ENCODE results near the gene ATL2. TPM values are rescaled to one million over a fixed set of nuclear protein-coding genes. Genes with fewer than 3 reads are reported as not detected.

The ATL2 gene
- total and polyA plus RNA-seq, 2 of the 8 experiments (the other 6 are each of a cell fraction or from before 2014, with no cell fraction given): 38.8 to 84.6 TPM

DNA sequence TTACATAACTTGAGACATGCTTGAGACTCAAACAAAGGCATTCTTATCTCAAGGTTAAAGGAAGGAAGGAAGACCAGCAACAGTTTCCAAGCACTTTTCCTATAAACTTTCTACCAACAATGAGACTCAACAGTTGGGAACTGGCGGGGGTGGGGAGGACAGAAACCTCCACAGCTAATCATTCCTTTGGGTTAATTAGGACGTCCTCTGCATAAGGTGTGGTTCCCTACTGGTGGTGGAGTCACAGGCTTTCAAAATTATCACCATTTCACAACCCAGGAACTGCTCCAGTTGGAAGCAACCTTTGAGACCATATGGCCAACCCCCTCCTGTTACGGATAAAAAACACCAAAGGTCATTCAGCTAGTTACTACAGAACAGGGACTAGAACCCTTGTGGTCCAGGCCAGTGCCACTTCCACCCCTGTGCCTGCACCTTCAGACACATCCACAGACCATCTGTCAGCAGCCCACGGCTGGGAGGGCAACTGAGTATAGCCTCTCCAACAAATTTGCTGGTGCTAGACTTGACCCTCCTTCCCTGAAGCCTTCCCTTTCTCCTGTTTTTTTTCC, 30.1 kb upstream of the ATL2 start:
- CTCF ChIA-PET (ENCODE audit: partially characterized antibody): interaction anchor here (1.1 to 1.8 kb wide), 2 partner anchors 31 to 34 kb away, joined by 4 read pairs; no protein-coding TSS in a partner anchor

More for the DNA sequence above, 30.1 kb upstream of the ATL2 start:
- Histone ChIP-seq H2BK20ac (ENCODE audit: low read length) (peak overlapping the region; percentile 9; the same call in 1 of the 2 replicates), H3K23me2 (ENCODE audit: low read depth, low read length) (no peaks in the 10 kb centered on the region), H2AK5ac (ENCODE audit: low read depth, low read length) (0 out of 2 replicates have a peak overlapping the region, but pooled peaks have one; percentile 30), H3K27me3 (replicated peaks in 1 of 4; ENCODE audit: control insufficient read depth in 3 of 4, extremely low read depth in 1 of 4, insufficient read depth in 3 of 4, low read length in 3 of 4) (no peaks in the 10 kb centered on the region), H4K5ac (ENCODE audit: insufficient read length, low read depth, low read length) (peak overlapping the region; percentile 38), H3K4me3 (ENCODE audit: extremely low read depth in 1 of 4, insufficient read depth in 2 of 4, low read depth in 3 of 4, low read length in 4 of 4) (peak overlapping the region in 1 of 4 experiments; percentile 3; a peak in 3 of 8 replicates), H3K23ac (ENCODE audit: insufficient read length) (no peak overlapping the region), H4K20me1 (replicated peaks in 1 of 2; ENCODE audit: control insufficient read depth in 1 of 2, insufficient read depth in 2 of 2, low read length in 2 of 2) (no peaks in the 10 kb centered on the region), H3K9ac (replicated peaks in 1 of 4; ENCODE audit: extremely low read depth in 1 of 4, low read depth in 3 of 4, low read length in 3 of 4) (no peak overlapping the region; a peak in 2 of 7 replicates), H3K18ac (ENCODE audit: extremely low read depth, low read length) (peak overlapping the region; percentile 42), H2AFZ (ENCODE audit: low read length) (peak overlapping the region; percentile 73), H3K9me3 (ENCODE audit: insufficient read depth in 2 of 2, low read depth in 1 of 2, low read length in 1 of 2) (peaks cover 15 to 17% of the 10 kb centered on the region in 2 experiments), H3K4me2 (ENCODE audit: insufficient read depth in 1 of 2, low read depth in 2 of 2, low read length in 2 of 2) (peak overlapping the region; percentile 21 to 35; a peak in 3 of 4 replicates), H3K4me1 (replicated peaks in 1 of 4; ENCODE audit: control insufficient read depth in 3 of 4, insufficient read depth in 4 of 4, low read length in 3 of 4) (peaks cover 2 to 16% (median 7%) of the 10 kb centered on the region in 4 experiments; a peak in 5 of 7 replicates), H3K79me2 (ENCODE audit: control insufficient read depth in 1 of 2, insufficient read depth in 2 of 2, low read length in 2 of 2) (no peaks in the 10 kb centered on the region), H4K8ac (ENCODE audit: extremely low read depth, insufficient read depth, low read length) (no peak overlapping the region), H2BK120ac (replicated peaks; ENCODE audit: low read depth, low read length) (no peak overlapping the region), H2BK12ac (ENCODE audit: low read depth, low read length) (peak overlapping the region; percentile 78; the same call in 1 of the 2 replicates), H3K14ac (ENCODE audit: insufficient read length) (no peak overlapping the region), H3K79me1 (ENCODE audit: low read depth, low read length) (no peaks in the 10 kb centered on the region), H4K91ac (replicated peaks; ENCODE audit: insufficient read length, low read length) (peak overlapping the region; percentile 9), H3K27ac (ENCODE audit: low read depth, low read length) (no peak overlapping the region), H2BK15ac (ENCODE audit: low read length) (peak overlapping the region; percentile 74; the same call in 1 of the 2 replicates), H3K4ac (replicated peaks; ENCODE audit: insufficient read length, low read depth, low read length) (no peak overlapping the region), H3K56ac (replicated peaks; ENCODE audit: insufficient read length, low read depth, low read length) (no peak overlapping the region), H2BK5ac (ENCODE audit: low read depth, low read length) (peak overlapping the region; percentile 35; the same call in 1 of the 2 replicates), H3K36me3 (ENCODE audit: control insufficient read depth in 2 of 4, insufficient read depth in 4 of 4, low read length in 3 of 4) (no peaks in the 10 kb centered on the region)
- FAIRE-seq (no peak), DNase-seq (ENCODE audit: low read depth in 1 of 2, low spot score in 2 of 2) (no peak)
- POLR2A ChIA-PET (ENCODE audit: partially characterized antibody): no interaction called here
- no peak for TF ChIP-seq TBP (IDR thresholded peaks at IDR 0.05; ENCODE audit: low read depth, low read length)
- no peak for TF ChIP-seq SIRT6 (IDR thresholded peaks at IDR 0.05; ENCODE audit: low read length)
- no peak for TF ChIP-seq SIN3A (conservative IDR thresholded peaks at IDR 0.05 in 1 of 2, IDR thresholded peaks at IDR 0.05 in 1 of 2; ENCODE audit: low read depth in 1 of 2, low read length in 2 of 2)
- TF ChIP-seq BRCA1 (IDR thresholded peaks at IDR 0.05; ENCODE audit: low read depth, low read length): no peak
- no peak for TF ChIP-seq SRF (IDR thresholded peaks at IDR 0.05; ENCODE audit: low read depth, low read length)
- no peak for TF ChIP-seq EGR1 (IDR thresholded peaks at IDR 0.05; ENCODE audit: borderline replicate concordance, low read depth, low read length)
- no peak for TF ChIP-seq POLR2AphosphoS5 (IDR thresholded peaks at IDR 0.05; ENCODE audit: low read depth, low read length)
- TF ChIP-seq ZNF274 (IDR thresholded peaks at IDR 0.05; ENCODE audit: borderline replicate concordance, extremely low read depth, low read length): no peak
- no peak for TF ChIP-seq EZH2 (IDR thresholded peaks at IDR 0.05; ENCODE audit: low read depth, low read length, severe bottlenecking)
- TF ChIP-seq ASH2L (IDR thresholded peaks at IDR 0.05; ENCODE audit: low read length): peak; percentile 56
- no peak for TF ChIP-seq SAP30 (IDR thresholded peaks at IDR 0.05; ENCODE audit: insufficient read depth, insufficient replicate concordance, low read length)
- TF ChIP-seq RBBP5 (IDR thresholded peaks at IDR 0.05; ENCODE audit: borderline replicate concordance, low read depth, low read length): 0 out of 2 replicates have a peak, but pooled peaks have one; percentile 30
- WGBS, 2 experiments (ENCODE audit: extremely low coverage in 1 of 2, insufficient coverage in 1 of 2, insufficient read length in 1 of 2, insufficient replicate concordance in 2 of 2, low coverage in 1 of 2, low lambda C conversion rate in 2 of 2, missing lambda C conversion rate in 1 of 2): 79% methylated on average over 4 of the region's 4 CpGs; no CpG with 5 or more reads in 1 of the 2 experiments

All from H1 (cell line).